NCI-H82 (cell line): Measurements from ENCODE around the gene DSCAML1.
A peak's percentile ranks its signal among the peaks of the same experiment; 100 is the strongest.

Experiments
- DNase-seq: peaks from one replicate; lab custom pipeline; 2025; lab: John Stamatoyannopoulos, UW

Gene DSCAML1

DNA sequence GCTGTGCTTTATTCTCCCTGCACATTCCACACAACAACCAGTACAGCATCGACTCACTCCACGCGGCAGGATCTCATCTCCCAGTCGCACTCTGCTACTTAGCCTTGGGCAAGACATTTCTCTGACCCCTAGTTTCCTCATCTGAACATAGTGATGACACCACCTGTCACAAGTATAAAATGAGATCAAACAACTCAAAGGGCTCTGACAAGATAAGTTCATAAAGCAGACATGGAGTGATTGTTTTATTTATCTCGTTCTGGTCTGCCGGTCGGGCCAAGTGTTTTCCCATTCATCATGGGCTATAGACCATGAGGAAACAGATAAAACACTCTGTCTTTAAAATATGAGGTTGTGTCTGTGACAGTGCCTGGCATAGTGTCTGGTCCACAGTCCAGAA is 35.0 kb downstream of the DSCAML1 start:
- DNase-seq, result peak; percentile 17

DNA sequence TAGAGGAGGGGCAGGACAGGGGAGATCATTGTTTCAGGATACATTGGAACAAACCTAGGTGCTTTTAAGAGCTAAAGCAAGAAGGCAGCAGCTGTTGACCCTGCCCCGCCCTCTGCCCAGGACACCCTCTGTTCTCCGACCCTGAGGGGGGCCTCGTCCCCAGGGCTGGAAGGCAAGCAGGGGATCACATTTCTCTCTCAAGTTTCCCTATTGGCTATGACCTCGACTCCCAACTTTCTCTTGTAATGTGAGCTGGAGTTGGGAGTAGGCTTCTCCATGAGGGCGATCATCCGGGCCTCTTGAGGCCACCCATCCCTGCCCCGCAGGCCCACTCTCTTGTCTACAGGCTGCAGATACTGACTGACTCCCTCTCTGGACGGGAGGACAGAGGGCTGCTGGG is 37.7 kb downstream of the DSCAML1 start:
- DNase-seq, result no peak

DNA sequence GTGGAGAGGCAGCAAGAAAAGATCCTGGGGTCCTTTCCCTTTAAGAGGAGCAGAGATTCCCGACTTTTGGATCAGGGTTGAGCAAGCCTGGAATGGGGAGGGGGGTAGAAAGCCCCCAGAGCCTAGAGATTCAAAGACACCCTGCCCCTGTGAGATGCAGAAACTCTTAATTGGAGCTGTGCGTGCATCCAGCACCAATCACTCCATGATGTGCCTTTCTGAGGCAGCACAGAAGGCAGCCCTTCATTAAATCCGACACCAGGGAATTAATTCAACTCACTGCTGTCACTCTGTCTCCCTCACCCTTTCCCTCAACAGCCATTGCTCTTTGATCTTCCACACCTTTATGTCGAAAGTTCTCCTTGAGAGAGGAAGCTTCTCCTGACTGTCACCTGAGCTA is 43.0 kb downstream of the DSCAML1 start:
- DNase-seq, result peak; percentile 59

DNA sequence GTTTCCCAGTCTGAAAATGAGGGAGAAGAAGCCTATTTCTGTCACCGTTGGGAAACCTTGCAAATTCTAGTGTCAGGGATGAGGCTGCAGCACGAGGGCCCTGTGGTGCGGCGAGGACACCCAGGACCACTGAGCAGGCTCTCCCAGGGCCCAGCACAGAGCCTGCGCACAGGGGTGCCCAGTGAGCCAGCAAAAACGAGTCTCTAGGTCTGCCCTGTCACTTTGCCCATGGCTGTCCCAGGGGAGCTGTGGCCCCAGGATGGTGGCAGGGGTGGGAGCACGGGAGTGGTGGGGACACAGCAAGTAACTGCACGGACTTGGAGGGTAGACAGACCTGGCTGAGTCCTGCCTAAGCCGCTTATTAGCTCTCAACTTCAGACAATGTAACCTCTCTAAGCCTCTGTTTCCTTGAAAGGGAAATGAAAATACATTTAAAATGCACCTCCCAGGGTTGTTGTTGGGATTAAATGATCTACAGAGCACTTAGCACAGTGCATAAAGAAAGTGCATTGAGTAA is 44.2 kb downstream of the DSCAML1 start:
- peak; percentile 77 for DNase-seq

GRCh38 chr11:117752071-117752470 is 44.9 kb downstream of the DSCAML1 start:
- DNase-seq, result peak; percentile 32

DNA sequence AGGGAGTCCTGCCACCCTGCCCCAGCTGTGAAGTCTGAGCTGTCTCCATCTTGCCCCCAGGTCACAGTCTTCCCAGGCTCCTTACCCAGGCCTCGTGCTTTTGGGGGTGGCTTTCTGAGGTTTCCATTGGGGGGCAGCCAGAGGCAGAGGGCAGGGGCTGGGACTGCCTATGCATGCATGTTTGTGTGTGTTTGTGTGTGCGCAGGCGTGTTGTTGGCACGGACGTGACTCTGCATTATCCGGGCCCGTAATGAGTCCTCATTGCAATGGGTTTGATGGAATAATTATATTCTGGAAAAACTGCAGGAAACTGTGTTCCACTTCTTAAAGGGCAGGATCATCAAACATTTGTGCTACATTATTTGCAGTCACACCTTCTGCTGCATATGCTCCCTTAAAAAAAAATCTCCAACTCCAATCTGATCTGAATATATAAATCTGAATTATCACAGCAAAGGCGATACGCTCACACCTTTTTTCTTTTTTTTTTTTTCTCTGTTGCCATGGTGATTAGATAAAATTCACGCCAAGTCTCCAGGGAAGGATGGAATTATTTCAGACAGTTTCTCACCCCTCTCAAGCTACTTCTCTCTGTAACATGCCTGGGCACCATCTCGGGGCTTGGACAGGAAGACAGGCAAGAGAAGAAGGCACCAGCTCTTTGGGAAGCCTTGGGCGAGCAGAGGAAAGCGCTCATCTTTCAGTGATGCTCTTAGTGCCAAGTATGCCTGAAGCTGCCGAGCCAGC is 45.9 kb downstream of the DSCAML1 start:
- DNase-seq, result no peak

- DNase-seq, result no peak
These were observed 46.7 kb downstream of the DSCAML1 start for GRCh38 chr11:117750357-117750756.

DNA sequence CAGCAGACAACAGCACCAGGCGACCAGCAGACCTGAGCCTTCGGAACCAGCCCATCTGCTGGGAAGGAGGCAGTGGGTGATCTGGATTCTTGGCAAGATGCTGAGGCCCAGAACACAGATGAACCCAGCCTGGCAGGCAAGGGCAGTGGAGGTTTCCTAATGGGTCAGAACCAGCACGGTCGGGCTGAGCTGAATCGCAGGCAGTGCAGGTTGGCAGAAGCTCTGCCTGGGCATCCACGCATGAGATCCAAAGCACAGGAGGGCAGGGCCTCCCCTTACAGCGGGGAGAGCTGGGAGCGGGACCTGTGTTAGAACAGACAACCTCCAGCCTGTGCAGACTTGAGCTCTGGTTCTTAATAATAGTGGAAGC is 47.5 kb downstream of the DSCAML1 start:
- no peak for DNase-seq

DNA sequence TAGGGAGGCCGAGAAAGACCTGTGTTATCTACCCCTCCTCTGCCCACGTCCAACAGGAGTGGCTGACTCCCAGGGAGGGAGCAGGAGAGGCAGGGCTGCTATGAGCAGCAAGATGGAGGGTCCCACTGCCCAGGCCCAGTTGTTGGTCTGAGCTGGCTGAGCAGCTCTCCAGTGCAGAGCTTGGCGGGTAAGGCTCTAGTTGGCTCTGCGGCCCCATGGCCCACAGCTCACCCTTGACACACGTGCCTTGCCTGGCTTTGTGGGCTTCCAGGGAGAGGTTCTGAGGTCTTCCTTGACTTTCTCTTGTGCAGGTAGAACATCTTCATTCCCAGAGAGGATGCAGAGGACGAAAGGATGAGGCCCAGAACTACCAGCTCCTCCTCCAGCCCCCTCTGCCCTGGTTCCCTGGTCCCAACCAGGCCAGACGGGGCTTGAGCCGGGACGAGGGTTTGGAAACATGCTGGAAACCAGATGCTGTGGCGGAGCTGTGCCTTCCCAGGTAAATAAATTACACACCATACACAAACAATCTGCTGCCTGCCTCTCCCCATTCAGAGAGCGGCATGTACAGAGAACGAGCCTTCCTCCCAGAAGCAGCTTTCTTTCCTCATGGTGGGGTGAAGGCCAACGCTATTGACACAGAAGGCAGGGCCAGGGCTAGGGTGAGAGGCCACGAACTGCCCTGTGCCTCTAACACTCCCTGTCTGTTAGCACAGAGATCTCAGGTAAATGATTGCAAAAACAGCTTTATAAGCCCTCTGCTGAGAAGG is 48.1 kb downstream of the DSCAML1 start:
- DNase-seq, result no peak

GRCh38 chr11:117747892-117748291 is 49.1 kb downstream of the DSCAML1 start:
- DNase-seq, result no peak

GRCh38 chr11:117745346-117745745 is 51.7 kb downstream of the DSCAML1 start:
- DNase-seq, result no peak

- DNase-seq, result peak; percentile 71
These were observed 52.4 kb downstream of the DSCAML1 start for GRCh38 chr11:117744471-117745150.

- DNase-seq, result peak; percentile 94
These were observed 53.7 kb downstream of the DSCAML1 start for GRCh38 chr11:117743121-117743815.

- no peak for DNase-seq
These were observed 58.6 kb downstream of the DSCAML1 start for GRCh38 chr11:117738246-117738957.

- no peak for DNase-seq
These were observed 61.6 kb downstream of the DSCAML1 start for GRCh38 chr11:117735350-117735977.

DNA sequence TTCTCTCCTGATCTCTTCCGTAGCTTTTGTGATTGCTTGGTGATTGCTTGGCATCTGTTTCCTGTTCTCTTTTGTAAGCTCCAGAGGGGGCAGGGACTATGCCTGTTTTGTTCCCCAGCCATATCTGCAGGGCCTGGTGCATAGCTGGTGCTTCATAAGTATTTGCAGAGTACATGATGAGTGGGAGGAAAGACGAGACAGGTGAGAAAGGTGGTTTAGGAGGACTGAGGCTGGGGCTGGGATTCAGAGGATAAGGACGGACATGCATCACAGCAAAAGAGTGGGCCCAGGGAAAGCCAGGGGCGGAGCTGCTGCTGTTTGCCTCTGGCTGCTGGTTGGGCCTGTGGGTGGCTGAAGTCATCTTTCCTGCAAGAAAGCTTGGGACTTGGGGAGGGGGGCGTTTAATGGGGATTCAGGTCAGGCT is 62.4 kb downstream of the DSCAML1 start:
- DNase-seq, result peak; percentile 48

- no peak for DNase-seq
These were observed 63.7 kb downstream of the DSCAML1 start for GRCh38 chr11:117733316-117733715.

DNA sequence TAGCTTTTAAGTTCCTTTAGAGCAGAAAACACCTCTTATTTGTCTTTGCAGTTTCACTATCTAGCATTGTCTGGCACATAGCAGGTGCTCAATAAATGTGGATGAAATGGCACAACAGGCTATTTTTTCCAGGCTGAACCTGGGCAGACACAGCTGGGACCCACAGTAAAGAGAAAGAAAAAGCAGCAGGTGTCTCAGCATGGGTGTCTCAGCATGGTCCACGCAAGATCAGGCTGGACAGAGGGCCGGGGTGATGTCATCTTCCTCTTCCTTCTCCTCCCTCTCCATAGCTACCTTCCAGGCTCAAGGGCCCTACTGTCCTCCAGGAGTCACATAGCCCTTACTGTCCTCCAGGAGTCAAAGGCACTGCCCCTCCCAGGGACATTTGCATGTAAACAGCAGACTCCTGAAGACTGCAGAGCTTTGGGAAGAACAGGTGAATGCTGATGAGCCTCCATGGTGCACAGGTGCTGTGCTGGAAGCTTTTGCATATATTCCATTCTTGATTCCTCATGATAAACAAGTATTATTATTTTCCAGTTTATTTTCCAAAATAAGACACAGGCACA is 65.2 kb downstream of the DSCAML1 start:
- no peak for DNase-seq

- no peak for DNase-seq
These were observed 66.7 kb downstream of the DSCAML1 start for GRCh38 chr11:117730208-117730800.

DNA sequence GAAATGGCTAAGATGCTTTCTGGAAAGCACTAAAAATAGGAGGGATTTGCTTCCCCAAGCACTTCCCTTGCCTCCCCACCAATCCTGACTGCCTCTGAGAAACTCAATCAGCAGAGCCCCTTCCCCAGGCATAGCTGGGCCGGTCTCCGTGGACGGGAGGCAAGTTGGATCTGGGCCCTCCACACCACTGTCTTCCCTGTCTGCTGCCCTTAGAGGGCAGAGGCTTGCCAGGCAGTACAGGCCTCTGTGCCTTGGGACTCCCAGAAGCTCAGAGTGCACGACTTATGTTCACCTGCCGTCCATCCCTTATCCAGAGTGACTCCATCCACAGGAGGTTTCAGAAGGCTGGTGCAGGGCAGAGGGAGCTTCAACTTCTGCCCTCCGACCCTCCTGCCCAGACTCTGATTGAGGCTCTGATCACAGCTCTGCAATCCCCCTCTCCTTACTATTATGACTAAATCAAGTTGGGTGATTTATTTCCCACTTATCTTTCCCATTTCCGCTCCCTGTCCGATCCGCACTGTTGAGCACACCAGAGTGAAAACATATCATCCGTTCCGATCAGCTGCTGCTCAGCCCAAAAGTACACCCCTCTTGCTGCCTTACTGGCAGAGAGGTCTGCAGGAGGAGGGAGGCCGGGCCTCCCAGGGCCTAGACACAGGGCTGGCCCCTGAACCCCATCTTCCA is 71.8 kb downstream of the DSCAML1 start:
- no peak for DNase-seq
